ENCODE results near the gene LDLRAP1.

DNA sequence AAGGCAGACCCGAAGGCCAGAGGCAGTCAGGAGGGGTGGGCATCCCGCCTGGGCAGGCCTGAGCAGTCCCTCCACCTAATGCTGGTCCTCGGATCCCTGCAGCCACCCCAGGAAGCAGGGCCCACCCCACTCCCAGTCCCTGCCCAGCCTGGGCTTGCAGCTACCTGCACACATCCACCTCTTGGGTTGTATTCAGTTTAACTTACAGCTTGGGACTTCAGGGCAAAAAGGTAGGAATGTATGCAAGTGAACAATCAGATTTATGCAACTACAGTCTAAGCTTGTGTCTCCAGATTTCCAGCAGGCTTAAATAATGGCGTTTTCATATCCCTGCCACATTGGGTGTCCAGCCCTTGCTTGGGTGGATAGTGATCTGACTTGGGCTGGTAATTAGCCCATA lies 17.4 kb downstream of the LDLRAP1 start:
- TF ChIP-seq, protein P1, sequence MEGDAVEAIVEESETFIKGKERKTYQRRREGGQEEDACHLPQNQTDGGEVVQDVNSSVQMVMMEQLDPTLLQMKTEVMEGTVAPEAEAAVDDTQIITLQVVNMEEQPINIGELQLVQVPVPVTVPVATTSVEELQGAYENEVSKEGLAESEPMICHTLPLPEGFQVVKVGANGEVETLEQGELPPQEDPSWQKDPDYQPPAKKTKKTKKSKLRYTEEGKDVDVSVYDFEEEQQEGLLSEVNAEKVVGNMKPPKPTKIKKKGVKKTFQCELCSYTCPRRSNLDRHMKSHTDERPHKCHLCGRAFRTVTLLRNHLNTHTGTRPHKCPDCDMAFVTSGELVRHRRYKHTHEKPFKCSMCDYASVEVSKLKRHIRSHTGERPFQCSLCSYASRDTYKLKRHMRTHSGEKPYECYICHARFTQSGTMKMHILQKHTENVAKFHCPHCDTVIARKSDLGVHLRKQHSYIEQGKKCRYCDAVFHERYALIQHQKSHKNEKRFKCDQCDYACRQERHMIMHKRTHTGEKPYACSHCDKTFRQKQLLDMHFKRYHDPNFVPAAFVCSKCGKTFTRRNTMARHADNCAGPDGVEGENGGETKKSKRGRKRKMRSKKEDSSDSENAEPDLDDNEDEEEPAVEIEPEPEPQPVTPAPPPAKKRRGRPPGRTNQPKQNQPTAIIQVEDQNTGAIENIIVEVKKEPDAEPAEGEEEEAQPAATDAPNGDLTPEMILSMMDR (IDR thresholded peaks at IDR 0.05; ENCODE audit: low read length): no peak
- TF ChIP-seq EZH2 (IDR thresholded peaks at IDR 0.05; ENCODE audit: borderline replicate concordance, low read length): no peak
